Parathyroid adenoma (tissue), 2 donors: ENCODE measurements around the gene RPA1.

Experiments
- H2AFZ ChIP-seq: fragments of 300-600 bp; sonication (generic); one replicate; pipeline ENCODE4 v1.7.0; 2017; ENCODE audit warnings: antibody characterized with exemption, mild to moderate bottlenecking
- H3K27ac ChIP-seq: fragments of 300-600 bp; sonication (generic); one replicate; pipeline ENCODE4 v1.7.0; 2017
- H3K27me3 ChIP-seq: fragments of 300-600 bp; sonication (generic); one replicate; pipeline ENCODE4 v1.7.0; 2017; ENCODE audit warnings: low read length; ENCODE audit not compliant: control insufficient read depth, insufficient read depth
- H3K36me3 ChIP-seq: fragments of 300-600 bp; sonication (generic); one replicate; pipeline ENCODE4 v1.7.0; 2017; ENCODE audit warnings: low read length; ENCODE audit not compliant: control insufficient read depth, insufficient read depth
- H3K4me1 ChIP-seq: fragments of 300-600 bp; sonication (generic); one replicate; pipeline ENCODE4 v1.7.0; 2017; ENCODE audit warnings: control low read depth
- H3K4me2 ChIP-seq: fragments of 300-600 bp; sonication (generic); one replicate; pipeline ENCODE4 v1.7.0; 2017; ENCODE audit warnings: low read length
- H3K4me3 ChIP-seq: fragments of 300-600 bp; sonication (generic); one replicate; pipeline ENCODE4 v1.7.0; 2017; ENCODE audit warnings: low read depth, low read length
- H3K79me2 ChIP-seq: fragments of 300-600 bp; sonication (generic); one replicate; pipeline ENCODE4 v1.7.0; 2017; ENCODE audit warnings: control low read depth
- H3K9ac ChIP-seq: fragments of 300-600 bp; sonication (generic); one replicate; pipeline ENCODE4 v1.7.0; 2017; ENCODE audit warnings: mild to moderate bottlenecking
- H3K9me3 ChIP-seq: fragments of 300-600 bp; sonication (generic); one replicate; pipeline ENCODE4 v1.7.0; 2017; ENCODE audit warnings: low read length; ENCODE audit not compliant: control insufficient read depth
- TF ChIP-seq, protein P1 (sequence below): fragments of 300-600 bp; sonication (generic); IDR thresholded peaks from one replicate; pipeline ENCODE4 v1.7.0; 2017; ENCODE audit warnings: antibody characterized with exemption, mild to moderate bottlenecking
- donor health status: primary hyperparathyroidism.

The RPA1 gene

DNA sequence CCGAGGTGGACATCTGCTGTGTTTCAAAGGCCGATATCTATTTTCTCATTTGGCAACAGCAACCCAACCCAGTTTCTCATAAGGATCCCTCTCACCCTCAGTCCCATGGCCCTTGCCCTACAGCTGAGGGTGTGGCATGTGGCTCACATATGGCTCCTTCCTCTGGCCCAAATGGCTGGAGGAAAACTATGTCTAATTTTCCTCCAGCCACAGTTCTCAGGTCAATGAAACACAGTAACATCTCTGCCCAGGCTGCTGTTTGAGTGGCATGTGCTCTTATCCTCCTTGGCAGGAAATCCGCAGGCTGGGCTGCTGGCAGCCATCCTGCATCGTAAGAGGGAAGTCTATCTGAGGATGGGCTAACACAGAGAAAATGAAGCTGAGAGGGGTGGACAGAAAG lies 43.9 kb upstream of the RPA1 start:
- H3K9ac ChIP-seq = no peak overlapping the region
- TF ChIP-seq, protein P1, sequence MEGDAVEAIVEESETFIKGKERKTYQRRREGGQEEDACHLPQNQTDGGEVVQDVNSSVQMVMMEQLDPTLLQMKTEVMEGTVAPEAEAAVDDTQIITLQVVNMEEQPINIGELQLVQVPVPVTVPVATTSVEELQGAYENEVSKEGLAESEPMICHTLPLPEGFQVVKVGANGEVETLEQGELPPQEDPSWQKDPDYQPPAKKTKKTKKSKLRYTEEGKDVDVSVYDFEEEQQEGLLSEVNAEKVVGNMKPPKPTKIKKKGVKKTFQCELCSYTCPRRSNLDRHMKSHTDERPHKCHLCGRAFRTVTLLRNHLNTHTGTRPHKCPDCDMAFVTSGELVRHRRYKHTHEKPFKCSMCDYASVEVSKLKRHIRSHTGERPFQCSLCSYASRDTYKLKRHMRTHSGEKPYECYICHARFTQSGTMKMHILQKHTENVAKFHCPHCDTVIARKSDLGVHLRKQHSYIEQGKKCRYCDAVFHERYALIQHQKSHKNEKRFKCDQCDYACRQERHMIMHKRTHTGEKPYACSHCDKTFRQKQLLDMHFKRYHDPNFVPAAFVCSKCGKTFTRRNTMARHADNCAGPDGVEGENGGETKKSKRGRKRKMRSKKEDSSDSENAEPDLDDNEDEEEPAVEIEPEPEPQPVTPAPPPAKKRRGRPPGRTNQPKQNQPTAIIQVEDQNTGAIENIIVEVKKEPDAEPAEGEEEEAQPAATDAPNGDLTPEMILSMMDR = no peak
- H3K4me3 ChIP-seq = no peak overlapping the region
- no peaks in the 10 kb centered on the region for H3K79me2 ChIP-seq
- H3K4me2 ChIP-seq = peak overlapping the region; percentile 2
- H3K9me3 ChIP-seq = no peaks in the 10 kb centered on the region
- H3K36me3 ChIP-seq = no peaks in the 10 kb centered on the region
- no peaks in the 10 kb centered on the region for H3K4me1 ChIP-seq
- no peaks in the 10 kb centered on the region for H3K27me3 ChIP-seq
- peak overlapping the region; percentile 57 for H3K27ac ChIP-seq
- no peak overlapping the region for H2AFZ ChIP-seq

DNA sequence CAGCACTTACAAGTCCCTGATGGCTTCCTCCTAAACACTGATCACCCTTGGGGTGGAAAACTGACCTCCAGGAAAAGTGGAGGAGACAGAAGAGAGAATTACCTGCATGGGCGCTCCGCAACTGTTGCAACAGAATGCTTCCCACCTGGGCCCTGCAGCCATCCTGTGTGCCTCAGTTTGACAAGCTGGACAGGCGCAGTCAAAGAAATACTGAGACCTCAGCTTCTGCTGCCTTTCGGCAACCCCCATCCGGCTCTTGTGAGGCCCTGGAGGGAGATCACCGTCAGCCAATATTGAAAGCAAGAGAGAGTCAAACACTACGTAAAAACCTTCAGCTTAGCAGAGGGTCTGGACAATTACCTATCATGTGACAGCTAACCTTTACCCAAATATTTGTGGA lies 43.1 kb upstream of the RPA1 start:
- no peak overlapping the region for H3K4me3 ChIP-seq
- H3K4me2 ChIP-seq = no peak overlapping the region
- H3K9me3 ChIP-seq = no peaks in the 10 kb centered on the region
- TF ChIP-seq, protein P1 = no peak
- no peaks in the 10 kb centered on the region for H3K36me3 ChIP-seq
- peak overlapping the region; percentile 57 for H3K27ac ChIP-seq
- H2AFZ ChIP-seq = no peak overlapping the region
- H3K9ac ChIP-seq = no peak overlapping the region
- no peaks in the 10 kb centered on the region for H3K79me2 ChIP-seq
- no peaks in the 10 kb centered on the region for H3K27me3 ChIP-seq
- H3K4me1 ChIP-seq = no peaks in the 10 kb centered on the region

DNA sequence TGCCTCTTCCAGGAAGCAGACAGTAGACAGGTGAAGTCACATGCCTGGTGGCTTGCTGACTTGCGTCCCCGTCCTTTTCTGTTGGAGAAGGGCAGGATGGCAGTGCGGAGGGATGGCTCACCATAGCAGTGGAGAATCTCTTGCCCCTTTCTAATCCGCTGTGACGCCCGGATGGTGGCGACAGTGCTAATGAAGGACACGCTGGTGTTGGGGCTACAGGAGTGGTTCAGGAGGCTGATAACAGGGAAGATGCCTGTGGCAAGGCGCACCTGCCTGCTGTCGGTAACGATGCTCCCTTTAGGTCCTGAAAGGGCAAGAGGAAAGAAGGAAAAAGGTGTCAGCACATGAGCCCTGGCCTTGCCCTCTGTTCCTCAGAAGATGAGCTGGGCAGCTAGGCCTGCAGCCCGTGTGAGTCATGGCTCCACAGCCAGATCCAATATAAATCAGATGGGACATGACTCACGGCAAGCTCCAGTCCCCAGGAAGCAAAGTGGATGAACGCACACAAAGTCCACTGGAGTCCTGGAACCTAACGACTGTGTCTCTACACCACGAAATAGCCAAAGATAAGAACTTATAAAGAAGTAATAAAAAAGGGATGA lies 42.4 kb upstream of the RPA1 start:
- Histone ChIP-seq H3K9me3 (no peaks in the 10 kb centered on the region), H3K27ac (peak overlapping the region; percentile 57), H3K27me3 (no peaks in the 10 kb centered on the region), H3K36me3 (no peaks in the 10 kb centered on the region), H3K4me2 (no peak overlapping the region), H3K4me1 (no peaks in the 10 kb centered on the region), H3K4me3 (no peak overlapping the region), H2AFZ (no peak overlapping the region), H3K9ac (no peak overlapping the region), H3K79me2 (no peaks in the 10 kb centered on the region)
- TF ChIP-seq, protein P1 = no peak

DNA sequence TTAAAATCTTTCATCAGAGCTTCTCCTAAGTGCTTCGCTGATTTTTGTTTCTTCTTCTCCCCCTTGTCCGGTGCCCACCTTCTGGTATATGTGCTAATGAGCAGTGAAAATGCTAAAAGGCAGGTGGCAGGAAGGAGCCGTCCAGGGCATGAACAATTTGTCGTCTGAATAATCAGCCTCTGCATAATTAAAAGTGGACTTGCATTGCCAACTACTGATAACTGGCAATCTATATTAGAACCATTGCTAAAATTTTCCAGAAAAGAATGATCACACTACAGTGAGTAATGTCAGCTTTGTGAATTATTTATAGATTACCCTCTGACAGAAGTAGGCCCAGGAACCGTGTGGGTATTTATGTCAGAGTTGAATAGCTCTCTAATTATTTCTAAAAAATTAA lies 39.9 kb upstream of the RPA1 start:
- Histone ChIP-seq H3K27ac (no peak overlapping the region), H3K9me3 (no peaks in the 10 kb centered on the region), H3K4me3 (no peak overlapping the region), H3K27me3 (no peaks in the 10 kb centered on the region), H3K4me2 (no peak overlapping the region), H3K79me2 (no peaks in the 10 kb centered on the region), H3K9ac (no peak overlapping the region), H2AFZ (no peak overlapping the region), H3K36me3 (no peaks in the 10 kb centered on the region), H3K4me1 (no peaks in the 10 kb centered on the region)
- TF ChIP-seq, protein P1 = no peak
